Parathyroid adenoma (tissue), 2 donors: ENCODE measurements around the gene ANKRD28.

ENCODE experiments used
- H2AFZ ChIP-seq: fragments of 300-600 bp; sonication (generic); one replicate; pipeline ENCODE4 v1.7.0; 2017; ENCODE audit warnings: antibody characterized with exemption, mild to moderate bottlenecking
- H3K27ac ChIP-seq: fragments of 300-600 bp; sonication (generic); one replicate; pipeline ENCODE4 v1.7.0; 2017
- H3K27me3 ChIP-seq: fragments of 300-600 bp; sonication (generic); one replicate; pipeline ENCODE4 v1.7.0; 2017; ENCODE audit warnings: low read length; ENCODE audit not compliant: control insufficient read depth, insufficient read depth
- H3K36me3 ChIP-seq: fragments of 300-600 bp; sonication (generic); one replicate; pipeline ENCODE4 v1.7.0; 2017; ENCODE audit warnings: low read length; ENCODE audit not compliant: control insufficient read depth, insufficient read depth
- H3K4me1 ChIP-seq: fragments of 300-600 bp; sonication (generic); one replicate; pipeline ENCODE4 v1.7.0; 2017; ENCODE audit warnings: control low read depth
- H3K4me2 ChIP-seq: fragments of 300-600 bp; sonication (generic); one replicate; pipeline ENCODE4 v1.7.0; 2017; ENCODE audit warnings: low read length
- H3K4me3 ChIP-seq: fragments of 300-600 bp; sonication (generic); one replicate; pipeline ENCODE4 v1.7.0; 2017; ENCODE audit warnings: low read depth, low read length
- H3K79me2 ChIP-seq: fragments of 300-600 bp; sonication (generic); one replicate; pipeline ENCODE4 v1.7.0; 2017; ENCODE audit warnings: control low read depth
- H3K9ac ChIP-seq: fragments of 300-600 bp; sonication (generic); one replicate; pipeline ENCODE4 v1.7.0; 2017; ENCODE audit warnings: mild to moderate bottlenecking
- H3K9me3 ChIP-seq: fragments of 300-600 bp; sonication (generic); one replicate; pipeline ENCODE4 v1.7.0; 2017; ENCODE audit warnings: low read length; ENCODE audit not compliant: control insufficient read depth
- CTCF ChIP-seq: fragments of 300-600 bp; sonication (generic); IDR thresholded peaks from one replicate; pipeline ENCODE4 v1.7.0; 2017; ENCODE audit warnings: antibody characterized with exemption, mild to moderate bottlenecking
- donor health status: primary hyperparathyroidism.

Gene ANKRD28

GRCh38 chr3:15783361-15783969 lies 14.3 kb downstream of the ANKRD28 start:
- H3K4me1 ChIP-seq = peaks cover 6% of the 10 kb centered on the region
- H3K4me3 ChIP-seq = no peak overlapping the region
- H3K27ac ChIP-seq = no peak overlapping the region

GRCh38 chr3:15782429-15782828 lies 15.3 kb downstream of the ANKRD28 start:
- no peak for TF ChIP-seq CTCF
- no peak overlapping the region for H3K4me3 ChIP-seq
- no peaks in the 10 kb centered on the region for H3K9me3 ChIP-seq
- H3K27ac ChIP-seq = no peak overlapping the region
- H3K9ac ChIP-seq = no peak overlapping the region
- H3K4me2 ChIP-seq = no peak overlapping the region
- H3K79me2 ChIP-seq = peaks cover 14% of the 10 kb centered on the region
- no peaks in the 10 kb centered on the region for H3K27me3 ChIP-seq
- no peak overlapping the region for H2AFZ ChIP-seq
- H3K36me3 ChIP-seq = no peaks in the 10 kb centered on the region
- peaks cover 6% of the 10 kb centered on the region for H3K4me1 ChIP-seq

More at GRCh38 chr3:15783361-15783969, 14.3 kb downstream of the ANKRD28 start:
- Histone ChIP-seq H3K9me3 (no peaks in the 10 kb centered on the region), H3K36me3 (no peaks in the 10 kb centered on the region), H3K79me2 (peaks cover 14% of the 10 kb centered on the region), H3K27me3 (no peaks in the 10 kb centered on the region), H3K4me2 (no peak overlapping the region), H2AFZ (no peak overlapping the region), H3K9ac (no peak overlapping the region)
- TF ChIP-seq CTCF = no peak

GRCh38 chr3:15781637-15782402 lies 16.0 kb downstream of the ANKRD28 start:
- Histone ChIP-seq H3K9me3 (no peaks in the 10 kb centered on the region), H3K4me1 (peaks cover 6% of the 10 kb centered on the region), H3K27ac (no peak overlapping the region), H3K9ac (no peak overlapping the region), H3K79me2 (peaks cover 11% of the 10 kb centered on the region), H3K4me2 (no peak overlapping the region), H3K27me3 (no peaks in the 10 kb centered on the region), H2AFZ (no peak overlapping the region), H3K4me3 (no peak overlapping the region), H3K36me3 (no peaks in the 10 kb centered on the region)
- no peak for TF ChIP-seq CTCF

GRCh38 chr3:15781131-15781530 lies 16.6 kb downstream of the ANKRD28 start:
- H3K27me3 ChIP-seq = no peaks in the 10 kb centered on the region
- no peak overlapping the region for H2AFZ ChIP-seq
- no peak overlapping the region for H3K27ac ChIP-seq
- TF ChIP-seq CTCF = no peak
- H3K36me3 ChIP-seq = no peaks in the 10 kb centered on the region
- peaks cover 10% of the 10 kb centered on the region for H3K79me2 ChIP-seq
- H3K4me2 ChIP-seq = no peak overlapping the region
- no peaks in the 10 kb centered on the region for H3K9me3 ChIP-seq
- no peak overlapping the region for H3K9ac ChIP-seq
- H3K4me1 ChIP-seq = peaks cover 6% of the 10 kb centered on the region
- H3K4me3 ChIP-seq = no peak overlapping the region
